Activated T-helper 1 cell treated with anti-CD3 and anti-CD28 coated beads, Interleukin-12 subunit alpha, Interleukin-12 subunit beta, Interleukin-2, Interleukin-4 antibody, amounts not matched to agents 30 ng/mL and 10 ng/mL and 1 ng/mL, durations not matched to agents 14 hours and 24 hours and 36 hours (primary cell): ENCODE measurements around the gene TMIE. TPM values are rescaled to one million over a fixed set of nuclear protein-coding genes. Genes with fewer than 3 reads are reported as not detected.

ENCODE experiments used
- DNase-seq: peaks from one replicate; pipeline ENCODE4 v3.0.0; 2021; ENCODE audit warnings: low spot score
- H3K27ac Mint-ChIP-seq: one replicate; pipeline ENCODE4 v1.8.0; 2021; ENCODE audit warnings: mild to moderate bottlenecking, mixed read lengths
- H3K27me3 Mint-ChIP-seq: one replicate; pipeline ENCODE4 v1.8.0; 2022; ENCODE audit warnings: mild to moderate bottlenecking, moderate library complexity, mixed read lengths; ENCODE audit not compliant: insufficient read depth
- H3K36me3 Mint-ChIP-seq: one replicate; pipeline ENCODE4 v1.8.0; 2021; ENCODE audit warnings: low read depth, mixed read lengths
- H3K4me1 Mint-ChIP-seq: one replicate; pipeline ENCODE4 v1.8.0; 2021; ENCODE audit warnings: low read depth, mixed read lengths
- H3K4me3 Mint-ChIP-seq: one replicate; pipeline ENCODE4 v1.8.0; 2021; ENCODE audit warnings: mild to moderate bottlenecking, moderate library complexity, mixed read lengths
- H3K9me3 Mint-ChIP-seq: one replicate; pipeline ENCODE4 v1.8.0; 2021; ENCODE audit warnings: mixed read lengths
- intact Hi-C: fragments of 100-400 bp; cut with micrococcal nuclease; formaldehyde crosslinking; loops from one replicate; pipeline ENCODE4 v1.15.1; 2024
- total RNA-seq: library from RNA; stranded (reverse); gene quantifications from 2 replicates; pipeline ENCODE4 v1.2.3, GENCODE V29; 2022

TMIE gene
- total RNA-seq, 1 donor from 2014 or later = not detected

- peaks cover 4% of the 10 kb centered on the region for H3K27me3 Mint-ChIP-seq
- intact Hi-C loops = no loop called here
- H3K27ac Mint-ChIP-seq = no peak overlapping the region
- H3K4me1 Mint-ChIP-seq = no peaks in the 10 kb centered on the region
- H3K4me3 Mint-ChIP-seq = no peak overlapping the region
- peaks cover 4% of the 10 kb centered on the region for H3K9me3 Mint-ChIP-seq
- no peaks in the 10 kb centered on the region for H3K36me3 Mint-ChIP-seq
- DNase-seq = no peak
Measured at GRCh38 chr3:46719044-46719565, 17.9 kb downstream of the TMIE start.

- Mint-ChIP-seq H3K27me3 (peaks cover 4% of the 10 kb centered on the region), H3K27ac (no peak overlapping the region), H3K9me3 (peaks cover 4% of the 10 kb centered on the region), H3K4me3 (no peak overlapping the region), H3K36me3 (no peaks in the 10 kb centered on the region), H3K4me1 (no peaks in the 10 kb centered on the region)
- no peak for DNase-seq
- intact Hi-C loops = no loop called here
Measured at GRCh38 chr3:46719735-46720271, 18.6 kb downstream of the TMIE start.

GRCh38 chr3:46721009-46721408 is 19.8 kb downstream of the TMIE start:
- Mint-ChIP-seq H3K27me3 (peaks cover 4% of the 10 kb centered on the region), H3K9me3 (peaks cover 4% of the 10 kb centered on the region), H3K4me3 (no peak overlapping the region), H3K36me3 (no peaks in the 10 kb centered on the region), H3K27ac (no peak overlapping the region), H3K4me1 (no peaks in the 10 kb centered on the region)
- intact Hi-C loops = no loop called here
- DNase-seq = no peak

GRCh38 chr3:46722443-46722842 is 21.3 kb downstream of the TMIE start:
- no peak for DNase-seq
- intact Hi-C loops = no loop called here
- peaks cover 4% of the 10 kb centered on the region for H3K9me3 Mint-ChIP-seq
- no peaks in the 10 kb centered on the region for H3K36me3 Mint-ChIP-seq
- H3K27ac Mint-ChIP-seq = no peak overlapping the region
- no peaks in the 10 kb centered on the region for H3K4me1 Mint-ChIP-seq
- peaks cover 7% of the 10 kb centered on the region for H3K27me3 Mint-ChIP-seq
- H3K4me3 Mint-ChIP-seq = no peak overlapping the region

GRCh38 chr3:46724424-46724823 is 23.2 kb downstream of the TMIE start:
- H3K27ac Mint-ChIP-seq = no peak overlapping the region
- peaks cover 9% of the 10 kb centered on the region for H3K27me3 Mint-ChIP-seq
- H3K4me3 Mint-ChIP-seq = no peak overlapping the region
- no peaks in the 10 kb centered on the region for H3K36me3 Mint-ChIP-seq
- no peak for DNase-seq
- H3K4me1 Mint-ChIP-seq = no peaks in the 10 kb centered on the region
- intact Hi-C loops = no loop called here
- H3K9me3 Mint-ChIP-seq = peaks cover 4% of the 10 kb centered on the region

- no peak overlapping the region for H3K27ac Mint-ChIP-seq
Measured at GRCh38 chr3:46725621-46726314, 24.6 kb downstream of the TMIE start.

GRCh38 chr3:46729038-46729437 is 27.8 kb downstream of the TMIE start:
- Mint-ChIP-seq H3K27me3 (peaks cover 5% of the 10 kb centered on the region), H3K9me3 (no peaks in the 10 kb centered on the region), H3K27ac (no peak overlapping the region), H3K36me3 (no peaks in the 10 kb centered on the region), H3K4me3 (no peak overlapping the region), H3K4me1 (no peaks in the 10 kb centered on the region)
- intact Hi-C loops = no loop called here
- no peak for DNase-seq

More at GRCh38 chr3:46725621-46726314, 24.6 kb downstream of the TMIE start:
- H3K9me3 Mint-ChIP-seq = peaks cover 3% of the 10 kb centered on the region
- no peak for DNase-seq
- intact Hi-C loops = no loop called here
- H3K36me3 Mint-ChIP-seq = no peaks in the 10 kb centered on the region
- no peaks in the 10 kb centered on the region for H3K4me1 Mint-ChIP-seq
- no peak overlapping the region for H3K4me3 Mint-ChIP-seq
- peaks cover 5% of the 10 kb centered on the region for H3K27me3 Mint-ChIP-seq

- Mint-ChIP-seq H3K9me3 (no peaks in the 10 kb centered on the region), H3K27me3 (peaks cover 9% of the 10 kb centered on the region), H3K4me3 (no peak overlapping the region), H3K27ac (no peak overlapping the region), H3K4me1 (no peaks in the 10 kb centered on the region), H3K36me3 (no peaks in the 10 kb centered on the region)
- intact Hi-C loops = no loop called here
- no peak for DNase-seq
Measured at GRCh38 chr3:46730819-46731218, 29.6 kb downstream of the TMIE start.

- H3K36me3 Mint-ChIP-seq = no peaks in the 10 kb centered on the region
- no peak for DNase-seq
- H3K4me3 Mint-ChIP-seq = no peak overlapping the region
- H3K4me1 Mint-ChIP-seq = no peaks in the 10 kb centered on the region
- H3K9me3 Mint-ChIP-seq = no peaks in the 10 kb centered on the region
- no peak overlapping the region for H3K27ac Mint-ChIP-seq
- peaks cover 6% of the 10 kb centered on the region for H3K27me3 Mint-ChIP-seq
- intact Hi-C loops = no loop called here
Measured at GRCh38 chr3:46731795-46732194, 30.6 kb downstream of the TMIE start.

GRCh38 chr3:46733026-46733800 is 32.0 kb downstream of the TMIE start:
- H3K9me3 Mint-ChIP-seq = no peaks in the 10 kb centered on the region
- H3K4me1 Mint-ChIP-seq = no peaks in the 10 kb centered on the region
- no peak for DNase-seq
- no peak overlapping the region for H3K4me3 Mint-ChIP-seq
- peaks cover 12% of the 10 kb centered on the region for H3K27me3 Mint-ChIP-seq
- H3K27ac Mint-ChIP-seq = no peak overlapping the region
- intact Hi-C loops = no loop called here
- no peaks in the 10 kb centered on the region for H3K36me3 Mint-ChIP-seq

- Mint-ChIP-seq H3K9me3 (no peaks in the 10 kb centered on the region), H3K4me1 (no peaks in the 10 kb centered on the region), H3K27ac (no peak overlapping the region), H3K27me3 (peaks cover 14% of the 10 kb centered on the region), H3K36me3 (no peaks in the 10 kb centered on the region), H3K4me3 (no peak overlapping the region)
- intact Hi-C loops = no loop called here
- DNase-seq = no peak
Measured at GRCh38 chr3:46734773-46735172, 33.6 kb downstream of the TMIE start.

- Mint-ChIP-seq H3K9me3 (no peaks in the 10 kb centered on the region), H3K4me3 (no peak overlapping the region), H3K27ac (no peak overlapping the region), H3K4me1 (no peaks in the 10 kb centered on the region), H3K36me3 (no peaks in the 10 kb centered on the region), H3K27me3 (peaks cover 14% of the 10 kb centered on the region)
- intact Hi-C loops = no loop called here
- DNase-seq = no peak
Measured at GRCh38 chr3:46736006-46736872, 35.0 kb downstream of the TMIE start.
